GM19023 (cell line): ENCODE data around the gene MICOS13.
A peak's percentile ranks its signal among the peaks of the same experiment; 100 is the strongest.
"Not testable (repeated sequence)": the region's sequence is repeated elsewhere in the genome, so short reads cannot be mapped to it uniquely, and the experiment has no call there.

ENCODE experiments used
- ATAC-seq: cut with Tn5 transposase; IDR thresholded peaks from one replicate; pipeline ENCODE4 v1.9.1; 2021; ENCODE audit warnings: mild to moderate bottlenecking, moderate library complexity; ENCODE audit not compliant: unreplicated experiment

Gene MICOS13

DNA sequence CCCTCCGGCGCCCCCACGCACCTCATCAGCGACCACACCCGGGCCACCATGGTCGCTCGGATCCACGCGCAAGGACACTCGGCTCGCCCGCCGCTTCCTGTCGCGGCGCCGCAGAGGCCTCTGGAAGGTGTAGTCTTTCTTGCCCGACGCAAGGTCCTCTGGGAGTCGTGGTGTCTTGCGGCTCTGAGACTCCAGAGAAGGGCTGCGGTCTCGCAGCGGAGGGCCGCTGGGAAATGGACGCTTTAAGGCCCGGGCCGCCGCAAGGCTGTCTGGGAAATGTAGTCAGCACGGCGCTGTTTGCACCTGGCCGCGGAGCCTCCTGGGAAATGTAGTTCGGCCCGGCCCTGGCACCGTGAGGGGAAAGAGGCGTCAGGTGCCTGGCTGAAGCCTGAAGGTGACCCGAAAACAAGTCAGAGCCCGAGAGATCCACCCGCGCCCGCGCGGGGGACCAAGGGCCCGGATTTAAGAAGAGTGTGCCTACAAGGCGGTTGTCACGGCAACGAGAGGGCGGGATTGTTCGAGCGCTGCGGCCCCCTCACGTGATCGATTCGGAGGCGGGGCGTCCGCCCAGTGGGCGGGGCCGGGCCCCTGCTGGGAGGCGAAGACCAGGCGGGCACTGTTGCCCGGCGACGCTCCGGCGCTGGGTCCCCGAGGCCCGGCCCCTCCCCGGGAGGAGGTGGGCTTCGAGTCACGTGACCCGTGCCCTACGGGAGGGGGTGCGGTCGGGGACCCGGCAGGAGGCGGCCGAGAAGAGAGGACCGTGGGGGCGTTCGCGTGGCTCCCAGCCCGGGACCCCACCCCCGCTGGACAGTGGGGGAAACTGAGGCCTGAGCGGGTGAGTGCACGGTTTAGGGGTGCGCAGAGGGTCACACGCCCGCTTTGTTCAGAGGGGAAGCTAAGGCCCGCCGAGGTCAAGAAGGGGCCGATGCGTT lies at the start of gene MICOS13, which contains the start of gene HSD11B1L:
TSS of gene MICOS13 (minus strand) at position 80 of the 932 bp plus-strand sequence. CDS start at position 50, 30 bp downstream.
TSS of gene HSD11B1L (plus strand) at position 591 of the 932 bp plus-strand sequence. CDS start 3,806 bp downstream, outside the sequence.
- peak; percentile 86 for ATAC-seq

DNA sequence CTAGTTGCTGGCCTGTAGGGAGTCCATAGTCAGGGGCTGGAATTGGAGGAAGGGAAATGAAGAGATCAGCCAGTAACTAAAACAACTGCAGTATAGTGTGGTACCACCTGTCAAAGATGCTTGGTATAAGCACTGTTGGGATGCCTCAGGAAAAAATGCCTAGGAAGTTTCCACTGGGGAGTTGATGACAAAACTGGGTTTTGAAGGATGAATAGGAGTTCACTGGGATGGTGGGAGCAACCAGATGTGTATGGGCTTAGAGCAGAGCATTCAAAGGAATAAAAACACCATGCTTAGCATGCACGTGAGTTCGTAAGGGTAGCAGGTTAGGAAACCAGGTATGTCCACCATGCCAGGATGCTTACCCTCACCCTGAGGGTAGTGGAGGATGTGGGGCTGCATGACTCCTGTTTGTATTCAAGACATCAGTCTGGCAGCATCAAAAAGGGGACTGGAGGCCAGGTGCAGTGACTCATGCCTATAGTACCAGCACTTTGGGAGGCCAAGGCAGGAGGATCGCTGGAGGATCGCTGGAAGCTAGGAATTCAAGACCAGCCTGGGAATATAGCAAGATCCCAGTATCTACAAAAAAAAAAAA lies 47.2 kb upstream of the MICOS13 start:
- ATAC-seq = no peak

- ATAC-seq = peak; percentile 79
These were observed 39.9 kb upstream of the MICOS13 start, which contains the start of the genes CATSPERD and LONP1 for GRCh38 chr19:5719961-5720790. Gene CATSPERD, plus strand, starts transcription at chr19:5720637. Its CDS starts 101 bp downstream, at chr19:5720738. Gene LONP1, minus strand, starts transcription at chr19:5720146. Its CDS starts 14 bp downstream, at chr19:5720132.

- peak; percentile 1 for ATAC-seq
These were observed 39.1 kb upstream of the MICOS13 start for GRCh38 chr19:5719274-5719960.

GRCh38 chr19:5718579-5719273 lies 38.4 kb upstream of the MICOS13 start:
- no peak for ATAC-seq

- ATAC-seq = no peak
These were observed 37.8 kb upstream of the MICOS13 start for GRCh38 chr19:5718037-5718578.

DNA sequence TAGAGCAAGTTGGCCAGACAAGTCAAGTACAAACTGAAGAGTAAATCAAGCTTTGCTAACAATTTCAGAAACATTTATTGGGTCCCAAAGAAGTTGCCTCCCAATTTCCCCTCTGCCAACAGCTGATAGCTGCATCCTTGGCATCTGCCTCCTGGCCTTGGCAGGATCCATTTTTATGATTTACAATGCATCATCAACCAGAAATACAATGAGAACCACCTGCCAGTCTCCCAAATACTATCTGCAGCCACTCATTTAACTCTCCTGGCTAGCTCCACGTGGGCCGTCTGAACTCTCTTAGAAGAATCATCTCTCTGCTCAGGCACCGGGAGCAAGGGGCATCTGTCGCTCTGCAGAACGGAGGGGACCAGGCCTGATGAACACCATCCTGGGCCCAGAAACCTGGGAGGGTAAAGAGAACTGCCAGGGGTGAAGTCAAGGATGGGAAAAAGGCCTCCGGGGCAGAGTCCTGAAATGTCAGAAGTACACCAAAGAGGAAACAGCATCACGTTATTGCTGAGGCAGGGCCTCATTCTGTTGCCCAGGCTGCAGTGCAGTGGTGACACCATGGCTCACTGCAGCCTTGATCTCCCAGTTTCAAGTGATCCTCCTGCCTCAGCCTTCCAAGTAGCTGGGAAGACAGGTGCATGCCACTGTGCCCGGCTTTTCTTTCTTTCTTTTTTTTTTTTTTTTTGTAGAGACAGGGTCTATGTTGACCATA lies 37.1 kb upstream of the MICOS13 start:
- no peak for ATAC-seq

- ATAC-seq = no peak
These were observed 34.5 kb upstream of the MICOS13 start for GRCh38 chr19:5714816-5715215.

DNA sequence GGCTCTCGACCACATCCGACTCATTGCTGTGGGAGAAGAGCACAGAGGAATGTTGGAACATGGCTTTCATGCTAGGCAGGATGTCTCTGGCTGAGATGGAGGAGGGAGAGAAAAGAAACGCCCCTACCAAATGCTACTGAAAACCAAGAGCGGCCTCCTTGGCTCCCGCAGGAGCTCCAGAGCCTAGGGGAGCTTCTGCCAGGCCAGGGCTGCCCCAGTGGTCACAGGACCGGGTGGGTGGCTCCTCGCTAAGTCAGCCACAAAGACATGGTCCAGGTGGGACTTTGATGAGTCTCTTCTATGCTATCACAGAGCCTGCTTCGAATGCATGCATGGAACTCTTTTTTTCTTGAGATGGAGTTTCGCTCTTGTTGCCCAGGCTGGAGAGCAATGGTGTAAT lies 32.9 kb upstream of the MICOS13 start:
- ATAC-seq = no peak

- no peak for ATAC-seq
These were observed 31.4 kb upstream of the MICOS13 start for GRCh38 chr19:5711713-5712161.

DNA sequence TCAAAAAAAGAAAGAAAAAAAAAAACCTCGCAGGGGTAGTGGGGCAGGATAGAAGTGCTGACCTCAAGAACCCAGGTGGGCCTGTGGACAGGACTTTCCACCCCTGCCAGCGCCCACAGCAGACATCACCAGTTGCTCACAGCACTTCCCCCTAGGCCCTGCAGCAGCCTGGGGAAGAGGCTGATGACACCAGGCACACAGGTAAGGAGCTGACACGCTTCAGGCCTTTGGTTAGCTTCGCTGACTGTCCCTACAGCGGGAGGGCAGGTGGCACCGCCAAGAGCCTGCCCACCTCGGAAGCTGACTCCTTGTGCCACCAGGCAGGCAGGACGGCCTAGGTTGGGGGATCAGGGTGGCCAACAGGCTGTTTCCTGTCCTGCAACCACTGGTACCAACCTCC lies 30.7 kb upstream of the MICOS13 start:
- ATAC-seq = no peak

DNA sequence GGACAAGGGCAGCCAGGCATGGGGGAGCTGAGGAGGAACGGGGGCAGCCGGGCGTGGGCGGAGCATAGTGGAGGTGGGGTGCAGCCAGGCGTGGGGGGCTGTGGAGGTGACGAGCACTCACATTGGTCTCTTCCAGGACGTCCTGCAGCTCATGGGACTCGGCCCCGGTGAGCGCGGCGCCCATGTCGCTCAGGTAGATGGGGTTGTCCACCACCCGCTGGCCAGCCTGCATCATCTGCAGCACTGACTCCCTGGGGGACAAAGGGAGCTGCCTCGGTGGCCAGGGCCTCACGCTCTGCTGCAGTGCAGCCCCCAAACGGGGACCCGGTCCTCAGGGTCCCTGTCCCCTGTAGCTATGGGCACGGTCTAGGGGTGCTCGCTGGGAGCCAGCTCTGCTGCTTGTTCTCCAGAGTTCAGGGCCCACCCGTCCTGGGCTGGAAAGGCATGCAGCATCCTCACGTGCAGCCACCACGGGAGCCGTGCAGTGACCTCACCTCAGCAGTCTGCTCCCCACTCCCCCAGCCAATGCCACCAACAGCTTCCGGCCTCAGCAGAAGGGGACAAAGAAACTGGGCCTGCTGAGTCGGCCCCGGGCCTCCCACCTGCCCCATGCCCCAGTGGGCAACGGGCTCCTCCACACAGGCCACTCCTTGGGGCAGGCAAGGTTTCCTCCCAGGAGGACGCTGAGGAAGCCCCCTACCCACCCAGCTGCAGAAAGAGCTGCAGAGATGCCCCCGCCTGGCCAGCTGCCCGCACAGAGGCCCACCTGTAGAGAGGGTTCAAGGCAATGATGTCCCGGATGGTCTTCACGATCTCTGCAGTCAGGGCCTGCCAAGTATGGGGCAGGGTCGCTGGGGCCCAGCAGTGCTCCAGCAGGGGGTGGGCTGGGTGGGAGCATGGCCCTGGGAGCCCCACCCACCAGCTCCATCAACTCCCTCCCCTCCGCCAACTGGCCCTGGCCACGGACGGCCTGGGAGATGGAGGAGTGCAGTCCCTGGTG lies 27.6 kb upstream of the MICOS13 start:
- no peak for ATAC-seq

DNA sequence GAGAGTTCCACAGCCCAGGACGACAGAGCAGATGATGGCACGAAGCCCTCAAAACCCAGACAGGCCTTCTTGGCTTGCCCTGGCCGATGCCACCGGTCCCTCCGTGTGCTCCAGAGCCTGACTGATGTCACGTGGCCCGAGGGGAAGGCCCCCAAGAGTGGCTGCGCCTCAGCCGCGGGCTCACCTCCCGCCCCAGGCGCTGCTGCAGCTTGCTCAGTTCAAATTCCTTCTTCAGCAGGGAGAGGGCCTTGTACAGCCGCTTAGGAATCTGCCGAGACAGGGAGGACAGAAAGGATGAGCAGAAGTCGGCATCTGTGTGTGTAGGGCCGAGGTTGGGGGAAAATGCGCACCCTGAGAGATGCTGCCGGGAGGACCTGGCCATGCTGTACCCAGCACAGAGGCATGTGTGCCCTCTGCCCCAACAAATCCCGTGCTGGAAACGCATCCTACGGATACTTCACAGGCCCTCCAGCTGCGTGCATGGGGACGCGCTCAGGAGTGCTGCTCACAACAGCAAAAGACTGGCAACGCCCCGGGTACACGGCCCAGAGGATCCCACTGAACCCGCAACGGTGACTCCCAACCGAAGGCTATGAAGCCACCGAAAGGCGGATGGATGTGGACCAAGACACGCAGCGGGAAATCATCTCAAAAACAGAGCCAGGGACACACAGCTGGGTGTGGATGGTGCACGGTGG lies 26.7 kb upstream of the MICOS13 start:
- ATAC-seq = no peak

DNA sequence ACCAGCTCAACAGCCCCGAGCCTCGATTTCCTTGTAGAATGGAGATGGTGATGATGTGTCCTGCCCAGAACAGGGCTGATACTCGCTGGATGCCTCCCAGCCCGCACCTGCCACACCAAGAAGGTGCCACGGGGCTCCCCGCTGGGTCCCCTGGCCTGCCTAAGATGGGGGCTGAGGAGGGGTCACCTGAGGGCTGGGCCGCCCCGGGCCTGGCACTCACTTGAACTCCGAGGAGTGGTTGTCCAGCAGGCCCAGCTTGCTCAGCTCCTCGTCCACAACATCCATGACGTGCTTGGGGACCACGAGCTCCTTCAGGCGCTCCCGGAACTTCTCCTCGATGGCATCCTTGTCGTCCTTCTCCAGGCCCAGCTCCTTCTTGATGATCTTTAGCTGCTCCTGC lies 25.2 kb upstream of the MICOS13 start:
- ATAC-seq = no peak

DNA sequence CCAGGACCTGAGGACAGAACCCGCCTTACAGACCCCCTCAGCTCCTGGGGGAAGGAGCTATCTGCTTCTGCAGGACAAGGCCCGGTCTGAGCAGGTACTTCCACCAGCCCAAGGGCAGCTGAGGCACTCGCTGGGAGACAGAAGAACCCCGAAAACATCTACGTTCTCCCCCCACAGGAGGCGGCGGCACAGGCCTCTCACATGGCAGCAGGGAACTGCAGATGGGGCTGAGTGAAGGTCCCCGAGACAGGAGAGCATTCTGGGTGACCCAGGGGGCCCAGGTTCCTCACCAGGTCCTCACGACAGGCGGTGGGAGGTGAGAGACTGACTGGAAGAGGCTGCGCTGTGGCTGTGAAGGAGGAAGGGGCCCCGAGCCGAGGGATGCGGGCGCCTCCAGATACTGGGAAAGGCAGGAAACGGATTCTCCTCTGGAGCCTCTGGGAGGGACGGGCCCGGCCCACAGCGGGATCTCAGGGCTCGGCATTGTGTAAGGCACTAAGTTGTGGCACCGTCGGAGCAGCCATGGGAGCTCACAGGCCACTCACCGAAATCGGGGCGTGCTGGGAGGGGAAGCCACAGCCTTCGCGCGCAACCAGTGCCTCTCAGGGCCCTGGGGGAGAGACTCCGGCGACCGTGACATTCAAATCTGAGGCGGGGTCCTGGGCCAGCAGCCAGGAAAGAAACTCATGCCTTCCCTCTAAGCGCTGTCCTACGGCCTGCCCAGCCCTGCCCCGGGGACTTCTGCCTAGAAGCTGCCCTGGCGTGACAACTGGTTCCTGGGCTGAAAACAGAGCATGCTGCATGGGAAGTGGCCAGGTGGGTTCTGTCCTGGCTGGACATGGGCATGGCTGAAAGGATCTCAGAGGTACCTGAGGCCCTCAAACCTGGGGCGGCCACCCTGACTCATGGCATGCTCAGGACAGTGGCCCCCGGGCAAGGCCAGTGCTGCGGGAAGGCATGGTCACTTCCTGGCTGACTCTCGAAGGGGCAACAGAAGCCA lies 23.8 kb upstream of the MICOS13 start:
- no peak for ATAC-seq

DNA sequence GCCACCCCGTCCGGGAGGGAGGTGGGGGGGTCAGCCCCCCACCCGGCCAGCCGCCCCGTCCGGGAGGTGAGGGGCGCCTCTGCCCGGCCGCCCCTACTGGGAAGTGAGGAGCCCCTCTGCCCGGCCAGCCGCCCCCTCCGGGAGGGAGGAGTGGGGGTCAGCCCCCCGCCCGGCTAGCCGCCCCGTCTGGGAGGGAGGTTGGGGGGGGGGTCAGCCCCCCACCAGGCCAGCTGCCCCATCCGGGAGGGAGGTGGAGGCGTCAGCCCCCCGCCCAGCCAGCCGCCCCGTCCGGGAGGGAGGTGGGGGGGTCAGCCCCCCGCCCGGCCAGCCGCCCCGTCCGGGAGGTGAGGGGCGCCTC lies 21.7 kb upstream of the MICOS13 start:
- ATAC-seq = not testable (repeated sequence)
